Stimulated activated CD4-positive, alpha-beta T cell treated with anti-CD3 and anti-CD28 coated beads, TNF-alpha, amount 100 ng/mL, for 4 hours (primary cell): Measurements from ENCODE around the gene MLN.

ENCODE experiments used
- DNase-seq, 3 experiments: peaks; one replicate each; pipeline ENCODE4 v3.0.0-alpha.2; 2020; ENCODE audit warnings: low read depth in 3 of 3

MLN gene

DNA sequence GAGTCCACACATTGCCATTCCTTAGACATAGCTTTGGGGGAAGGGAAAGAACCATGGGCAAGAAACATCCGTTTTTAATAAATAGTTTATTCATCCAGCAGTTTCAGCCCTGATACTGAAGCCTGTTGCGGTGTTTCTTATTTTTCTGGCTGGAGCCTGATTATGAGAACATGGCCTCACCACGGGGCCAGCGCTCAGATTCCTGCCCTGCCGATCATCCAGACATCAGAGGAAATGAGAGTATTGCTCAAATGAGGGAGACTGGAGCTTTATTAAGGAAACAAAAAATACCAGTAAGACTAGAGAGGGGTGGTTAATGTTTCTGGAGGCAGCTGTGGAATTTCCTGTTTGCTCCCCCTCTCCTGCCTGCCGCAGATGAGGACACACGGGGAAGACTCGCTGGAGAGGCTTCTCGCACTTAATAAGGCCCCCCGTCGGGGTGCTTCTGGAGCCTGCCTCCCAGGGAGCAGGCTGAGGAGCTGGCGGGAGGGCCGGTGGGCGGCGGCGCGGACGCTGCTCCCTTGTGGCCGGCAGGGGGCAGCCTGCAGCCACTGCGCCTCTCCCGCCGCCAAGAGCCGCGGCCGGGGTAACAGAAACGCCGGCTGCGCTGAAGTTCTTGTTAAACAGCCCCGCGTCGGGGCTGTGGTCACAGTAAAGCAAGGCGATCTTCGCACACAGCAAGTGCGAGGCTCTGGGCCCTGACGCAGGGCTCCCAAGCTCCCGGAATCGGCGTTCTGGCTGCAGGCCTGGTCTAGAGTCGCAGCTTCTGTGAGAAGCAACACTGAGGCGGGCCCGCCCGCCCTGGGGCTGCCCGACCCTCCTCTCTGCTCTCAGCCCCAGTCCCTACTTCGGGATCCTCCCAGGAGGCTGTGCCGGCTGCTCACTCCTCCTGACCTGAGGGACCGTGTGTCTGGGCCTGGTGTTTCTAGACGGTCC, 32.4 kb downstream of the MLN start:
- peak; percentile 30 to 48 (median 33) for DNase-seq

DNA sequence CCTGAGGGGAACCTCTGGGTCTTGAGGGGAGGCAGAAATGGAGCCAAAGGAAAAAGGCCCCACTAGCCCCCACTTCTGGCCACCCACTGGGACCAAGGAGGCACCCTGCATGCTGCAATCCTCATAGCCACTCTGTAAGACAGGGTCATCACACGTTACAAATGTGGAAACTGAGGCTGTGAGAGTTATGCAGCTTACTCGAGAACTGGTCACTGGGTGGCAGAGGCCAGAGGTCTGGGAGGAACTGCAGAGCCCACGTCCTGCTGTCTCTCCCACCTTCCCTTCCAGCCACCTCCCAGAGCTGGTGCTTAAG, 33.0 kb downstream of the MLN start:
- DNase-seq: no peak

DNA sequence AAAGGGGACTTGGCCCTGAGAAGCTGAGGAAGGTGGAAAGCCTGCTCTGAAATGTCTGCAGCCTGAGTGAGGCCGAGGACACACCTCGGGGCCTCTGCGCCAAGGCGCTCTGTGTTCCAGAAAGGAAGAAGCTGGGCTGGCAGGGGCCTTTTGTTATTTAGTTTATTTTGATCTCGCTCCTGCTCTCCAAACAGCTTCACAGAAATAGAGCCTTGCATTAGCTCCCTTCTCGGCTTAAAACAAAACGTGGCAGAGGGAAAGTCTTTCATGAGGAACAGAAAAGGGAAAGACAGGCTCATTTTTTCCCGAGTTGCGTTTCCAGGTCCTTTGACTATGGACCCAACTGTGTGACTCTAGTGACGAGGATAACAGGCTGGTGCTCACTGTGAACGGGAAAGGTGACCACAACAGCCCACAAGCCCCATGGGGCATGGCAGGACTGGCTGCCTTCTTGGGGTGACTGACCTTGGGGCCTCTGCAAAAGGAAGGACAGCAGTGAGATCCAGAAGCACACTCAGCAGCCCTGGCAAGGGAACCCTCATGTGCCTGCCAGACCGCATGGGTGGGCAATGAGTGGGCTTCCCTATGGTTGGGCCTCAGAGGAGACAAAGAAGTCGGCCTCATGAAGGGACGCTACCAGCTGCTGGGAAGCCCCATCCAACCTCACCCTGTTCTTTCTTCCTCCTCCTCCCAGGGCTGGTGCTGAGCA, 33.5 kb downstream of the MLN start:
- no peak for DNase-seq

DNA sequence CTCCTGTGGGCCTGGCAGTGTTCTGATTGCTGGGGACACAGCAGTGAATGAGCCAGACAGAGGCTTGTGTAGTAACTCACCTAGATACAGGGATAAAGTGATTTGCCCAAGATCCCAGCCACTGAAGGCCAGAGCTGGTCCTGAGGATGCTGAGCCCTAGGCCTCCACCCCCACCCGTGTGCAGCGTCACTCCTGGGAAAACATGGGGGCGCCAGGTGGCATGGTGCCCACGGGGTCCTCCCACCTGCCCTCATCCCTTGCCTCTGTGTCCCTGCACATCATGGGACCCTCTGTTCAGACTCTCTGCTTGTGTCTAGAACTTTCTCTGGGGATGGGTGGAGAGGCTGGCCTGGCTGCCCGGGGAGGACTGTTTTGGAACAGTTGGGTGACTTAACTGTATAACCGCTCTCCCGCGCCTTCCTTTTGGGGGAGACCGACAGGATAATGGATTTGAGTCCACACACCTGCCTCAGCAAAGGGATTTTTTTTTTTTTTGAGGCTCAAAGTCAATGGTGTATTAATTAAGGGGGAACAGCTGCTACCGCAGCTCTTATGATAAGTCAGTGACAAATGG, 34.5 kb downstream of the MLN start:
- no peak for DNase-seq

DNA sequence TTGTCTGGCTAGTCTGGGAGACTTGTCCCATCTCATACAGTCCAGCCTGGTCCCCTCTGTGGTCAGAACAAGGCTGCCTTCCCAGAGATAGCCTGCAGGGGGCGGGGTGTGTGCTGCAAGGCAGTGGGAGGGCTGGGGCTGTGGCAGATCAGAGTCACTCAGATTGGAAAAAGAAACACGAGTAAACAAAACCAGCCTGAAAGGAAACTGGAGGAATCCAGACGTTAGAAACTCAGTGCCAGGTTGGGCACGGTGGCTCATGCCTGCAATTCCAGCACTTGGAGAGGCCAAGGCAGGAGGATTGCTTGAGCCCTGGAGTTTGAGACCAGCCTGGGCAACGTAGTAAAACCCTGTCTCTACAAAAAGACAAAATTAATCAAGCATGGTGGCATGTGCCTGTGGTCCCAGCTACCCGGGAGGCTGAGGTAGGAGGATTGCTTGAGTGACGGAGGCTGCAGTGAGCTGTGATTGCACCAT, 35.1 kb downstream of the MLN start:
- peak; percentile 36 to 57 (median 51) for DNase-seq

DNA sequence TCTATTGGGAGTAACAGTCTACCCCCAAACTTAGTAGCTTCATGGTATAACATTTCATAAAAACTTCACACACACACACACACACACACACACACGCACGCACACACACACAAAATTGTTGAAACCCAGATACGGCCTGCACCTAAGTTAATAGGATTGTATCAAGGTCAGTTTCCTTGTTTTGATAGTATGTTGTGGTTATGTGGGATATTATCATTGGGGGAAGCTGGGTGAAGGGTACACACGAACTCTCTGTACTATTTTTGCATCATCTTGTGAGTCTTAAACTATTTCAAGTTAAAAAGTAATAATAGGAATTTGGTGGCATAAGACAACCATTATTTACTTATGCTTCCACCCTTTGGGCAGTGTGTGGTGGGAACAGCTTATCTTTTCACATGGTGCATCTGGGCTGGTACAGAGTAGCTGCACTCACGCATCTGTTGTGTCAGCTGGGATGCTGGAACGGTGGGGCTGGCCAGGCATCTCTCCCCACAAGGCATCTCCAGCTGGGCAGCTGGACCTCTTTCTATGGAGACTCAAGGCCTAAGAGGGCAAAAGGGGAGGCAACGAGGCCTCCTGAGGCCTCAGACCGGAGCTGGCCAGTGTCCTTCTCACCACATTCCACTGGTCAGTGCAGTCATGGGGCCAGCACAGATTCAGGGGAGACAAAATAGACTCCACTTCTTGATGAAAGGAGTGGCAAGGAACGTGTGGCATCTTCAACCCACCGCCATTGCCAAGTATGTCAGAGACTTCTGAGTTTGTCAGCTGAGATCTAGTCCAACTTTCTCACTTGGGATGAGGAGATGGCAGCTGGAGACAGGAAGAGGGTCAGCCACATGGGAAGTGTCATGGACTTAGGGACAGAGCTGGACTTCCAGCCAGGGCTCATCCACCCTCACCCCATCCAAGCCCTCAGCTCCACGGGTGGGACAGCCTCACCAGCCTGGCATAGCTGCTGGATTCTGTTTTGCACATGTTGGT, 36.6 kb downstream of the MLN start:
- DNase-seq: no peak

DNA sequence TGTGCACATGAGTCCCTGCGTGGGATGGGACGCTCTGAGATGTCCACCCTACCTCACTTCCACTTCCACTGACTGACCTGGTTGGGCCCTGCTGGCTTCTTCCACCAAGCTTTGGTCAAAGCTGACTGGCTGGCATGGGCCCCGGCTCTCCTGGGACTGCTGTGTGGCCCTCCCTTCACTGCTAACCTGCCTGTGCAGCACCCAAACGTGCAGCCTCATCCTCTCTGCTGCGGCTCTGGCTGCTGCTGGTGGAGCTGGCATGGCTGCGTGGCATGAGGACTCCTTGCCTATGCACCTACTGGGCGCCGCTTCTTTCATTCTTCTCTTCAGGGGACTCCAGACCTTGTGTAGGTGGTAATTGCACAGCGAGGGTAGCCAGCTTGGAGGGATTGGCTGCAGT, 38.4 kb downstream of the MLN start:
- DNase-seq: no peak

DNA sequence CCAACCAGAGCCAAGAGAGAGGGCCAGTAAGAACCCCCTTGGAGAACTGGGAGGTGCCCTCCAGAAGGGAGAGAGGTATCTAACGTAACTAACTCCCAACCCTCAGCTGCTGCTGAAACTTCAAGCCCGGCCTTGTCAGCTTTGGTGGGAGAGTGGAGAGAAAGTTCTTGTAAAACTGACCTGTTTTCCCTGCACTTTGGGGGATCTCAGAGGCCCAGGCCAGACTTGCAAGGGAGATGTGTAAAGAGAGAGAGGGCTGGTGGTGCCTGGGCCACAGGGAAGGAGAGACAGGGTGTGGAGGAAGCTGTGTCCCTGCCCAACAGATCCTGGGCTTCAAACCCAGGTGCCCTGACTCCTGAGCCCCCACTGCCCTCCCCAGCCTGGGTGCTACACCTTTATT, 39.8 kb downstream of the MLN start:
- no peak for DNase-seq

DNA sequence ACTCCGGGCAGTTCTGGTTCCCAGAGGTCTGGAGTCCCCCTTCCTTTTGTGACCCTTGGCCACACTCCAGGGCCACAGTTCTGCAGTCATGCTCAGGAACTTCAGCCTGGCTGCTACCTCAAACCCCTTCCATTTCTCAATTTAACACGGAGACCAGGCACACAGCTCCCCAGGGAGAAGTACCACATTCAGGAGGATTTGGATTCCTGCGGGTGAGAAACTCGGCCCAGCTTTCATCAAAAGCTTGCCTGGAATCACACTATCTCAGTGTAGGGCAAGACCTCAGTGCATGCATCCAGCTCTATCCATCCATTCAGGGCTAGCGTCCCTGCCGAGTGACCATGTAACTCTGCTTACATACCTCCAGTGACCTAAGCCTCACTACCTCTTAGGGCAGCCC, 40.3 kb downstream of the MLN start:
- no peak for DNase-seq

DNA sequence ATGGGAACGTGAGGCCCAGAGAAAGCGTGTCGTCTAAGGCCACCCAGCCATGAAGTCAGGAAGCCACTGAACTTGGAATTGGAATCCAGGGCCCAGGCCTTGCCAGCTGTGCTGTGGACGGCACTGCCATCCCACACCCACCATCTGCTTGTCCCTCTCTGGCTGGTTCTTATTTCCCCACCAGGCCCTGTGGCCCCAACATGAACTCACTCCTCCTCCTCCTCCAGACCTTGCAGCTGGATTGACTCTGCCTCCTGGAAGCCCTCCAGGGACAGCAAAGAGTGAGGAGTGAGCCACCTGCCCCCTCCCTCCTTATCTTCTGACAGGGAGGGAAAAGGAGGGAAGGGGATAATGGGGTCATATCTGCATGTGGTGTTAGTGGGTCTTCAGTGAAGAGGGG, 41.1 kb downstream of the MLN start:
- no peak for DNase-seq

DNA sequence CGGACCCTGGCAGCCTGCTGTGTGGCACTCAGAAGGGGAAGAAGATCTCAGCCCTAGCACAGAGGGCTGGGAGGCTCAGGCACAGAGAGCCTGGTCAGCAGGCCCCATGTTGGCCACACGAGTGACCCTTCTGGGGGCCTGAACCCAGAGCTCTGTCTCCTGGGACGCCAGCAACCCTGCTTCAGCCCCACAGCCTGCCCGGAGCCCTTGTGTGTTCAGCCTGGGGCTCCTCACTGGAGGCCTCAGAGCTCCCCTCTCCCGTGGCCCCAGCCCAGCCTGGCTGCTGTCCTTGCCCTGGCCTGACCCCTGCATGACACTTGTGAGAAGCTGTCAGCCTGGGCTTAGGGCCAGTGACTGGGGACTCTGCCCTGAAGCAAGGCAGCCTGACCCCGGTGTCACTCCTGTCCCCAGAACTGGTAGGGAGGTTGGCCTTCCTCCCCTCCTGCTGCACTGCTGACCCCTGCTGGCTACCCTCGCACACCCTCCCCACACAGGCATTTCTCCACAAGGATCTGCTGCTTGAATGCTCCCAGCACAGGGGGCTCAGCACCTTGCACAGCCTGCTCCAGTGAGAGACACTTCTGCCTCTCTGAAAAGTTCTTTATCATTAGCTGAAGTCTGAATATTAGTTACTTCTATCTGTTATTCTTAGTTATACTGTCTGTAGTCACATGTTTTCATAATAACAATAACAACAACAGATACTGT, 41.7 kb downstream of the MLN start:
- peak in 1 of 3 experiments; percentile 28 for DNase-seq

DNA sequence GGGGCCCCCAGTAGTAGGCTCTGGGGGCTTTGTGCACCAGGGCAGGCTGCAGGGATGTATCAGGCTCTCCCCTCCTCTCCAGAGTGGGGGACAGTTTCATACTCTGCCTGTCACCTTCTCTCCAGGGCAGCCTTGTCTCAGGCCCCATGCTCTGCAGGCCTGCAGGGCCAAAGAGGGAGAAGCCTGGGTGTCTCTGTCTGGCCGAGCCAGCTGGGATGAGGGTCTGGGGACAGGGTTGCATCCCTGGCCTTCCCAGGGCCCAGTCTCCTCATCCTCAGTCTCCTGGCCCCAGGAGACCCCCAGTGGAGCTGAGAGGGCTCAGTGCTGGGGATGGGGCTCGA, 42.3 kb downstream of the MLN start:
- DNase-seq: no peak

DNA sequence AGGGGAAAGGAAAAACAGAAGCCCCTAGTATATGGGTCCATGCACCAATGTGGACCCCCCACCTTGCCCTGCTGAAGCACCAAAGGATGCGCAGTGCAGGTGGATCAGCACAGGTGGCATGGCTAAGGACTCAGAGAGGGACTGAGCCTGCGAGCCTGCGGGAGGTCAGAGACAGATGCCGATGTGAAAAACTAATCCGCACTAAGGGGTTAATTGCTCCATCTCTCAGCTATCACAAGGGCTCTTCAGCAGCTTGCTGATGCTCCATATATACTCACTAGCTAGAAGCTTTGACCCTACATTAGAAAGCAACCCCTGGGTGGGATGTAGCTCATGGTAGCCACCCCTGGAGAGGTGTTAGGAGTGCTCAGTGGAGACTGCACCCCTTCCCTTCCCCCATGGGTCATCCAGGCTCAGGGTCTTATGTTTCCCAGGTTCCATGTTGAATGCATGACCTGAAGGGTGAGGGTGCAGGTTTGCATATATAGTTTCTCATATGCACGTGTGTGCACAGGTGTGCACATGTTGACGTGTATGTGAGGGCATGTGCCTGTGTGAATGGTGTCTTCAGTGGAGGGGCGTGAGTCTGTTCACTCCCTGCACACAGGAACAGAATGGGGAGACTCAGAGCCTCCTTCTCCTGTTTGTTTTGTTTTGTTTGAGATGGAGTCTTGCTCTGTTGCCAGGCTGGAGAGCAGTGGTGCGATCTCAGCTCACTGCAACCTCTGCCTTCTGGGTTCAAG, 43.7 kb downstream of the MLN start:
- DNase-seq: no peak

DNA sequence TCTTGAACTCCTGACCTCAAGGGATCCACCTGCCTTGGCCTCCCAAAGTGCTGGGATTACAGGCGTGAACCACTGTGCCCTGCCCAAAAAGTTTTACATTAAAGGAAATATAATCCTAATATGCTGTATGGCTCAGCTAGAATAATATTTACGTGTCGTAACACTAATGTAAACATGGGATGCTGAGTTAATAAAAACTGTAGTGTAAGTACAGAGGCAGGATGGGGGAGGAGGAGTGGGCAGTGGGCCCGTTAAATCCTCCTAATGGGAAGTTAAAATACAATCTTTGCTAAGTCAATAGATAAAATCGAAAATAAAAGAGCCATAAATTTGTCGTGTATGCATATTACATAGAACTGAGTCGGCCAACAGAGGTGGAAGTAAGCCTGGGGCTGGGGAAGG, 45.0 kb downstream of the MLN start:
- DNase-seq: no peak

DNA sequence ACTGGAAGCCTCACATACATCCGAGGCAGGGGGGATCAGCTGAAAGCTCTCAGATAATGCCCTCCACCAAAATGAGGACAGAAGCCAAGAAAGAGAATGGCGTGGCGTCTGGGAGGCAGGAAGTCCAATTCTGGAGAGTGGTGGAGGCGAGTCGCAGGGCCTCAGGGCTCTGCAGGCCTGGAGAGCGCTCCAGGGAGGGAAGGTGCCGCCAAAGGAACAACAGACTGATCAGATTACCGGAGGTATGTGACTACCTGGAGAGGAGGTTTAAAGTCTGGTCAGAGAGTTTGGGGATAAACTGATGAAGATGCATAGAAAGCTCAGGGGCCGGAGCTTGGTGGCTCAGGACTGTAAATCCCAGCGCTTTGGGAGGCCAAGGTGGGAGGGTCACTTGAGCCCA, 45.9 kb downstream of the MLN start:
- DNase-seq: no peak

DNA sequence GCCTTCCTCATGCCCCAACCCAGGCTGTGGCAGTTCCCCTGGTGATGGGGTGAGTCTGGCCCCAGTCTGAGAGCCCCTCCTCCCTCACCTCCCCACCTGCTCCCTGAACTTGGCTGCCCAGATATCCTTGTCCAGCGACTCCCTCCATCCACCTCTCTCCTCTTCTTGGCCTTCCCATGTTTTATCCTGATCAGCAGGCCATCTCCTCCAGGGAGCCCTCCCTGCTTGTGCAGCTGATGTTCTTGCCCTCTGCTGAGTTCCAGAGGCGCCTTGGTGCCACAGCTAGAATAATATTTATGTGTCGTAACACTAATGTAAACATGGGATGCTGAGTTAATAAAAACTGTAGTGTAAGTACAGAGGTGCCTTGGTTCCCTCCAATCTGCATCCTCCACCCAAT, 46.7 kb downstream of the MLN start:
- no peak for DNase-seq

DNA sequence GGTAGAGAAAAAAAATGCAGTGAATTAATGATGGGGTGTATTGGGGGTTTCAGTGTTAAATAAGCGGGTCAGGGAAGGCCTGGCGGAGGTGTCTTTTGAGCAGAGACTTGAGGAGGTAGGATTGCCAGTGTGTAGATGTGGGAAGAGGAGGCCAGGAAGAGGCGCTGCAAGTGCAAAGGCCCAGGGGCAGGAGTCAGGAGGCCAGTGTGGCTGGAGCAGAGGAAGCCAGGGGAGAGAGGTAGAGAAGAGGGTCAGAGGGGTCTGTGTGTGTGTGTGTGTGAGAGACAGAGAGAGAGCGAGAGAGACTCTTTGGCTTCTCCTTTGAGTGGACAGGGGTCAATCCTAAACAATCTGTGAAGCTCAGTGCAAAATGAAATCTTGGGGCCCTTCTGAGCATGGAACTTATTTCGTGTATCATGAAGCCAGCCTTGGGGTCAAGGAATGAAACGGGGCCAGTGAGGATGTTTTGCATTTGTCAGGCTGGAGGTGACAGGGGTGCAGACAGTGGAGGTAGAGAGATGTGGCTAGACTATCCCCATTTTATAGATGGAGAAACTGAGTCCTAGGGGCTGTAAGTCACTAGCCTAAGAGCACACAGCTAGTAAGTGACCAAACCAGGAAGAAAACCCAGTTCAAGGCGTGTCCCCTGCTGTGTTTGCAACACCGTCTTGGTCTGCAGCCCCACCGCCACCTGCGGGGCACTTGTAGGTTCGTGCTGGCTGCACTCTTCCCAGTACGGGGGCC, 47.4 kb downstream of the MLN start:
- DNase-seq: no peak

DNA sequence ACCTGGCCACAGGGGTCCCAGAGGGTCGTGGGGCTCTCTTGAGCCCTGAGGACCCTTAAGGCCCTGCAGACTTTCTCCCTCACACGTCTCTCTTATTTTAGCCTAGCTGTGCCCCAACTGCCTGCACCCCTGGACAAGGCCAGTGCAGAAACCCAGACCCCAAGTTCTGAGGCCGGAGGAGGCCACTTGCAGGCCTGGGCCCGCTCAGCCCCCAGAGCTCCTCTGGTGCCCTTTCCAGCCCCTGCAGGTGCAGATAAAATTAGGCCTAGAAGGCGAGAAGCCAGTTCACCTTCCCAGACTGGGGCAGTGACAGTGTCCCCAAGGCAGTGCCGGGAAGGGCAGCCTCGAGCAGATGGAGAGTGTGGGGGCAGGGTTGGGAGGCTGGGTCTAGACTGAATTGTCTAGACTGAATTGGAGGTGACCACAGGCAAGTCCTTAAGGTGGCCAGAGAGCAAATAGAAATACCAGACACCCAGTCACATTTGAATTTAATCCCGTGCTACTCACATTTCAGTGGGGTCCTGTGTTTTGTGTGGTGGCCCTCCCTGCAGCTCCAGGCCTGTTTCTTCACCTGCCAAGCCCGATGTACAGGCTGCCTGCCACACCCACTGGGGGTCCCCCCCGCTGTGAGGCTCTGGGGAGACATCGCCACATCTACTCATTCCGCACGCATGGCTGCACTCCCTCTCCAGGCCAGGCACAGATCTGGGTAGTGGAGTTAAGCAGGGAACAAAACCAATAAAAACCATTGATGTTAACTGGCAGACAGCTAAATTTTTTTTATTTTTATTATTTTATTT, 48.5 kb downstream of the MLN start:
- DNase-seq: no peak

DNA sequence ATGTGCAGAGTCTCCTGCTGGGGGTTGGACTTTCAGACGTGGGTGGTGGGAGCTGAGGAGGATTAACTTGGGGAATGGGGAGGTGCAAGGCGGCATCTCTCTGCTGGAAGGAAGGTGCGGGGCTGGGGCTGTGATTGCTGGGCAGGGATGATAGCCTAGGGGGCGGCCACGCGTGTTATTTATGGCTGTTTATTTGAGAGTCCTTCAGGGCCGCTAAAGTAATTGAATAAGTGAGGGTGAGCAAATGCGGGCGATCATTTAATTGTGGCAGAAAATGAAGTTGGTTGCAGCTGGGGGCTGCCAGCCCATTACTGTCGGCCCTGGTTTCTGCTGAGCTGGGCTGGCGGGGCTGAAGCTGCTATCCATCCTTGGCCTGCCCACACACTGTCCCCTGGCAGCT, 49.6 kb downstream of the MLN start:
- no peak for DNase-seq
